SK-N-SH (cell line): ENCODE measurements around the gene STK32A. TPM values are rescaled to one million over a fixed set of nuclear protein-coding genes. Genes with fewer than 3 reads are reported as not detected.
A peak's percentile ranks its signal among the peaks of the same experiment; 100 is the strongest.

Experiments
- CTCF ChIA-PET: fragments of 300-600, 350-600 bp; formaldehyde crosslinking; extraction: SDS; loops from one replicate; lab custom pipeline; 2021; lab: Yijun Ruan, JAX
- POLR2A ChIA-PET: fragments of 350-600 bp; sonication (Branson Sonifier 250); formaldehyde crosslinking; extraction: SDS; loops from one replicate; lab custom pipeline; 2020; ENCODE audit warnings: antibody characterized with exemption, inconsistent platforms; lab: Yijun Ruan, JAX
- DNase-seq: peaks from one replicate; pipeline ENCODE4 v3.0.0; 2012
- H2AFZ ChIP-seq: fragments of 200-600 bp; sonication (generic); 2 replicates; pipeline ENCODE4 v1.8.1; 2016; ENCODE audit warnings: antibody characterized with exemption, mild to moderate bottlenecking, low read depth
- H3F3A ChIP-seq: fragments of 200-600 bp; sonication (generic); replicated peaks from 2 replicates; pipeline ENCODE3; 2016; ENCODE audit warnings: antibody characterized with exemption, mild to moderate bottlenecking; ENCODE audit not compliant: insufficient read depth
- H3K27ac ChIP-seq, 2 experiments: fragments of 200-500 bp in 1 of 2; fragments of 200-600 bp in 1 of 2; sonication (Bioruptor generic) in 1 of 2; sonication (generic), shearing (Covaris generic) in 1 of 2; 2 replicates each; pipeline versions ENCODE4 v1.5.1 to v1.6.1; 2014 to 2016; ENCODE audit warnings: low read depth in 2 of 2, inconsistent platforms in 1 of 2, low read length in 1 of 2, mild to moderate bottlenecking in 1 of 2, mixed read lengths in 1 of 2
- H3K27me3 ChIP-seq: fragments of 200-600 bp; sonication (generic), shearing (Covaris generic); 2 replicates; pipeline ENCODE4 v1.6.1; 2016; ENCODE audit warnings: mixed run types; ENCODE audit not compliant: insufficient read depth
- H3K36me3 ChIP-seq, 2 experiments: fragments of 200-500 bp in 1 of 2; fragments of 200-600 bp in 1 of 2; sonication (Bioruptor generic) in 1 of 2; sonication (generic) in 1 of 2; replicated peaks in 1 of 2; 2 replicates each; pipeline versions ENCODE3 to v1.5.1; 2014 to 2016; ENCODE audit warnings: low read length in 1 of 2, mild to moderate bottlenecking in 1 of 2; ENCODE audit not compliant: insufficient read depth in 2 of 2, control insufficient read depth in 1 of 2
- H3K4me1 ChIP-seq, 2 experiments: fragments of 200-500 bp in 1 of 2; fragments of 200-600 bp in 1 of 2; sonication (Bioruptor generic) in 1 of 2; sonication (generic), shearing (Covaris generic) in 1 of 2; 2 replicates each; pipeline versions ENCODE4 v1.5.1 to v1.6.1; 2014 to 2016; ENCODE audit warnings: low read depth in 1 of 2, low read length in 1 of 2, mixed run types in 1 of 2; ENCODE audit not compliant: insufficient read depth in 2 of 2, control insufficient read depth in 1 of 2
- H3K4me2 ChIP-seq: fragments of 200-600 bp; sonication (generic), shearing (Covaris generic); 2 replicates; pipeline ENCODE4 v1.6.1; 2017; ENCODE audit warnings: mixed run types
- H3K4me3 ChIP-seq, 2 experiments: fragments of 200-500 bp in 1 of 2; fragments of 200-600 bp in 1 of 2; sonication (Bioruptor generic) in 1 of 2; sonication (generic), shearing (Covaris generic) in 1 of 2; 2 replicates each; pipeline versions ENCODE4 v1.5.1 to v1.8.1; 2014 to 2016; ENCODE audit warnings: low read depth in 2 of 2, inconsistent platforms in 1 of 2, low read length in 1 of 2, mild to moderate bottlenecking in 1 of 2, mixed read lengths in 1 of 2, moderate library complexity in 1 of 2
- H3K79me2 ChIP-seq: fragments of 200-600 bp; sonication (generic); 2 replicates; pipeline ENCODE4 v1.8.1; 2017; ENCODE audit warnings: mild to moderate bottlenecking; ENCODE audit not compliant: insufficient read depth
- H3K9ac ChIP-seq: fragments of 200-600 bp; sonication (generic); 2 replicates; pipeline ENCODE4 v1.6.1; 2017; ENCODE audit warnings: mixed run types
- H3K9me2 ChIP-seq: fragments of 200-600 bp; sonication (generic); 2 replicates; pipeline ENCODE4 v1.6.1; 2017; ENCODE audit warnings: mixed run types
- H3K9me3 ChIP-seq: fragments of 200-600 bp; sonication (generic); 2 replicates; pipeline ENCODE4 v1.6.1; 2017; ENCODE audit warnings: mixed run types, mild to moderate bottlenecking, moderate library complexity
- H4K20me1 ChIP-seq: fragments of 200-600 bp; sonication (generic); 2 replicates; pipeline ENCODE4 v1.6.1; 2017; ENCODE audit warnings: mild to moderate bottlenecking, mixed run types; ENCODE audit not compliant: insufficient read depth
- CHD2 ChIP-seq: fragments of 150-350 bp; IDR thresholded peaks from 2 replicates; pipeline ENCODE4 v1.6.1; 2018; ENCODE audit warnings: low read length; ENCODE audit not compliant: partially characterized antibody
- ELF1 ChIP-seq: IDR thresholded peaks from 2 replicates; pipeline ENCODE4 v1.4.0; 2012
- EP300 ChIP-seq, 2 experiments: IDR thresholded peaks; 2 replicates each; pipeline versions ENCODE4 v1.4.0 to v1.6.1; 2012; ENCODE audit warnings: borderline replicate concordance in 1 of 2, low read depth in 1 of 2, low read length in 1 of 2
- FOSL2 ChIP-seq: IDR thresholded peaks from 2 replicates; pipeline ENCODE4 v1.4.0; 2012; ENCODE audit warnings: low read depth, mild to moderate bottlenecking, moderate library complexity, borderline replicate concordance
- FOXJ3 ChIP-seq: sonication (generic); formaldehyde crosslinking; IDR thresholded peaks from 2 replicates; pipeline ENCODE4 v1.5.1; 2020; ENCODE audit warnings: mild to moderate bottlenecking, missing genetic modification reagents
- FOXM1 ChIP-seq: IDR thresholded peaks from 2 replicates; pipeline ENCODE4 v1.4.0; 2012; ENCODE audit warnings: low read depth, mild to moderate bottlenecking
- JUND ChIP-seq: IDR thresholded peaks from 2 replicates; pipeline ENCODE4 v1.4.0; 2012
- MEF2A ChIP-seq: IDR thresholded peaks from 2 replicates; pipeline ENCODE4 v1.4.0; 2012; ENCODE audit warnings: low read depth, borderline replicate concordance
- NFIC ChIP-seq: IDR thresholded peaks from 2 replicates; pipeline ENCODE4 v1.4.0; 2012; ENCODE audit warnings: borderline replicate concordance
- NRF1 ChIP-seq: IDR thresholded peaks from 2 replicates; pipeline ENCODE4 v1.6.1; 2012; ENCODE audit warnings: low read depth, mild to moderate bottlenecking, low read length
- POLR2AphosphoS5 ChIP-seq: IDR thresholded peaks from 2 replicates; pipeline ENCODE4 v1.6.1; 2012; ENCODE audit warnings: low read depth, low read length
- RAD21 ChIP-seq: IDR thresholded peaks from 2 replicates; pipeline ENCODE4 v1.6.1; 2012; ENCODE audit warnings: mild to moderate bottlenecking, low read length
- RCOR1 ChIP-seq: fragments of 150-350 bp; IDR thresholded peaks from 2 replicates; pipeline ENCODE4 v1.6.1; 2017; ENCODE audit warnings: antibody characterized with exemption, low read length
- REST ChIP-seq: IDR thresholded peaks from 2 replicates; pipeline ENCODE4 v1.6.1; 2012; ENCODE audit warnings: mild to moderate bottlenecking, low read depth, low read length, moderate library complexity
- RFX5 ChIP-seq: IDR thresholded peaks from 2 replicates; pipeline ENCODE4 v1.6.1; 2012; ENCODE audit warnings: mild to moderate bottlenecking, improper control_type of control experiment, low read length
- RXRA ChIP-seq: IDR thresholded peaks from 2 replicates; pipeline ENCODE4 v1.4.0; 2012; ENCODE audit warnings: low read depth, mild to moderate bottlenecking, borderline replicate concordance
- SIN3A ChIP-seq: IDR thresholded peaks from 2 replicates; pipeline ENCODE4 v1.6.1; 2012; ENCODE audit warnings: low read depth, mild to moderate bottlenecking, low read length, moderate library complexity, borderline replicate concordance
- SMC3 ChIP-seq: IDR thresholded peaks from 2 replicates; pipeline ENCODE4 v1.6.1; 2012; ENCODE audit warnings: low read depth, low read length, improper control_type of control experiment
- TAF1 ChIP-seq: IDR thresholded peaks from 2 replicates; pipeline ENCODE4 v1.6.1; 2012; ENCODE audit warnings: low read depth, mild to moderate bottlenecking, low read length, moderate library complexity, borderline replicate concordance
- TCF12 ChIP-seq: IDR thresholded peaks from 2 replicates; pipeline ENCODE4 v1.4.0; 2012
- TEAD4 ChIP-seq: IDR thresholded peaks from 2 replicates; pipeline ENCODE4 v1.4.0; 2012; ENCODE audit warnings: mild to moderate bottlenecking, borderline replicate concordance; ENCODE audit not compliant: insufficient read depth
- USF1 ChIP-seq: IDR thresholded peaks from 2 replicates; pipeline ENCODE4 v1.4.0; 2012; ENCODE audit warnings: low read depth, borderline replicate concordance
- YY1 ChIP-seq: IDR thresholded peaks from 2 replicates; pipeline ENCODE4 v1.4.0; 2012; ENCODE audit warnings: low read depth, mild to moderate bottlenecking
- WGBS: methylation state at CpG from one replicate; pipeline ENCODE4 v1.1.6; 2017; ENCODE audit warnings: low lambda C conversion rate; 5-methylcytosine and 5-hydroxymethylcytosine counted together
- polyA plus RNA-seq, 3 experiments: library from polyadenylated mRNA; depleted of rRNA; stranded (reverse); fragments of >200 nt; gene quantifications; 2 replicates each; pipeline ENCODE4 v1.2.3, GENCODE V29; 2012
- TF ChIP-seq, protein P1 (sequence below): IDR thresholded peaks from 2 replicates; pipeline ENCODE4 v1.4.0; 2012; ENCODE audit warnings: low read depth
- TF ChIP-seq, protein P2 (sequence below): fragments of 150-350 bp; IDR thresholded peaks from 2 replicates; pipeline ENCODE4 v1.6.1; 2016; ENCODE audit warnings: mild to moderate bottlenecking, low read depth, low read length
- TF ChIP-seq, protein P3 (sequence below): IDR thresholded peaks from 2 replicates; pipeline ENCODE4; 2012

STK32A gene
- polyA plus RNA-seq, 1 of the 3 experiments (the other 2 are of a cell fraction) = 0.20 TPM

GRCh38 chr5:147303976-147304375, 69.2 kb downstream of the STK32A start:
- Histone ChIP-seq H3K4me3 (peak overlapping the region in 1 of 2 experiments; percentile 4; a peak in 1 of 4 replicates), H3K9me3 (no peaks in the 10 kb centered on the region), H3K9ac (peak overlapping the region; percentile 58; the same call in 1 of the 2 replicates), H3K9me2 (no peaks in the 10 kb centered on the region), H3K4me1 (peaks cover 0 to 20% of the 10 kb centered on the region in 2 experiments; a peak in 3 of 4 replicates), H4K20me1 (no peaks in the 10 kb centered on the region), H3K27me3 (no peaks in the 10 kb centered on the region), H3K36me3 (no peaks in the 10 kb centered on the region), H3K4me2 (peak overlapping the region; percentile 63; the same call in 1 of the 2 replicates), H3F3A (peaks cover 25% of the 10 kb centered on the region), H2AFZ (peak overlapping the region; percentile 58), H3K79me2 (no peaks in the 10 kb centered on the region)
- DNase-seq = no peak
- CTCF ChIA-PET = interaction anchor here (0.7 kb wide), 1 partner anchor 66 kb away, joined by 3 read pairs; no protein-coding TSS in a partner anchor
- 26% methylated on average over 2 of the region's 2 CpGs for WGBS
- no peak for TF ChIP-seq FOXJ3 (CRISPR knock-in tag)
- peak; percentile 86 for TF ChIP-seq RXRA
- TF ChIP-seq NFIC = peak; percentile 93
- TF ChIP-seq, protein P1, sequence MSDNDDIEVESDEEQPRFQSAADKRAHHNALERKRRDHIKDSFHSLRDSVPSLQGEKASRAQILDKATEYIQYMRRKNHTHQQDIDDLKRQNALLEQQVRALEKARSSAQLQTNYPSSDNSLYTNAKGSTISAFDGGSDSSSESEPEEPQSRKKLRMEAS = peak; percentile 60
- no peak for TF ChIP-seq CHD2
- TF ChIP-seq MEF2A = no peak
- no peak for TF ChIP-seq USF1
- TF ChIP-seq, protein P2, sequence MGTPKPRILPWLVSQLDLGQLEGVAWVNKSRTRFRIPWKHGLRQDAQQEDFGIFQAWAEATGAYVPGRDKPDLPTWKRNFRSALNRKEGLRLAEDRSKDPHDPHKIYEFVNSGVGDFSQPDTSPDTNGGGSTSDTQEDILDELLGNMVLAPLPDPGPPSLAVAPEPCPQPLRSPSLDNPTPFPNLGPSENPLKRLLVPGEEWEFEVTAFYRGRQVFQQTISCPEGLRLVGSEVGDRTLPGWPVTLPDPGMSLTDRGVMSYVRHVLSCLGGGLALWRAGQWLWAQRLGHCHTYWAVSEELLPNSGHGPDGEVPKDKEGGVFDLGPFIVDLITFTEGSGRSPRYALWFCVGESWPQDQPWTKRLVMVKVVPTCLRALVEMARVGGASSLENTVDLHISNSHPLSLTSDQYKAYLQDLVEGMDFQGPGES = no peak
- no peak for TF ChIP-seq NRF1
- TF ChIP-seq YY1 = no peak
- TF ChIP-seq, protein P3, sequence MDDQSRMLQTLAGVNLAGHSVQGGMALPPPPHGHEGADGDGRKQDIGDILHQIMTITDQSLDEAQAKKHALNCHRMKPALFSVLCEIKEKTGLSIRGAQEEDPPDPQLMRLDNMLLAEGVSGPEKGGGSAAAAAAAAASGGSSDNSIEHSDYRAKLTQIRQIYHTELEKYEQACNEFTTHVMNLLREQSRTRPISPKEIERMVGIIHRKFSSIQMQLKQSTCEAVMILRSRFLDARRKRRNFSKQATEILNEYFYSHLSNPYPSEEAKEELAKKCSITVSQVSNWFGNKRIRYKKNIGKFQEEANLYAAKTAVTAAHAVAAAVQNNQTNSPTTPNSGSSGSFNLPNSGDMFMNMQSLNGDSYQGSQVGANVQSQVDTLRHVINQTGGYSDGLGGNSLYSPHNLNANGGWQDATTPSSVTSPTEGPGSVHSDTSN = peak; percentile 91
- 0 out of 2 replicates have a peak, but pooled peaks have one; percentile 28 for TF ChIP-seq FOXM1
- no peak for TF ChIP-seq RAD21
- TF ChIP-seq ELF1 = no peak
- TF ChIP-seq TEAD4 = peak; percentile 79
- TF ChIP-seq TAF1 = peak; percentile 32; the same call in 1 of the 2 replicates
- TF ChIP-seq RCOR1 = no peak
- no peak for TF ChIP-seq RFX5
- TF ChIP-seq POLR2AphosphoS5 = no peak
- peak; percentile 82 for TF ChIP-seq FOSL2
- 0 out of 2 replicates have a peak, but pooled peaks have one; percentile 36 for TF ChIP-seq SIN3A
- TF ChIP-seq EP300 (IDR thresholded peaks at IDR 0.05; ENCODE audit: borderline replicate concordance in 1 of 2, low read depth in 1 of 2, low read length in 1 of 2) = peak in 1 of 2 experiments; percentile 89; a peak in 2 of 4 replicates
- 0 out of 2 replicates have a peak, but pooled peaks have one; percentile 24 for TF ChIP-seq REST
- TF ChIP-seq JUND = peak; percentile 86
- TF ChIP-seq SMC3 = no peak
- peak; percentile 82 for TF ChIP-seq TCF12
- TF ChIP-seq, all 33 proteins: peak for 13
- peak overlapping the region; percentile 55 to 96; a peak in 3 of 4 replicates for H3K27ac ChIP-seq
- POLR2A ChIA-PET = no interaction called here
